GM18870 (cell line): ENCODE measurements around the gene LRRN2.
"Not testable (repeated sequence)": the region's sequence is repeated elsewhere in the genome, so short reads cannot be mapped to it uniquely, and the experiment has no call there.

ENCODE experiments used
- ATAC-seq: cut with Tn5 transposase; IDR thresholded peaks from one replicate; pipeline ENCODE4 v1.9.1; 2021; ENCODE audit warnings: moderate library complexity; ENCODE audit not compliant: unreplicated experiment

Gene LRRN2

GRCh38 chr1:204577794-204578478 lies 107.6 kb downstream of the LRRN2 start:
- no peak for ATAC-seq

- ATAC-seq: no peak
Observed at GRCh38 chr1:204576422-204576821, 109.1 kb downstream of the LRRN2 start.

- no peak for ATAC-seq
Observed at GRCh38 chr1:204575221-204576190, 110.0 kb downstream of the LRRN2 start.

- no peak for ATAC-seq
Observed at GRCh38 chr1:204574865-204575163, 110.7 kb downstream of the LRRN2 start.

- ATAC-seq: no peak
Observed at GRCh38 chr1:204574016-204574864, 111.3 kb downstream of the LRRN2 start.

- no peak for ATAC-seq
Observed at GRCh38 chr1:204572923-204573922, 112.3 kb downstream of the LRRN2 start.

- no peak for ATAC-seq
Observed at GRCh38 chr1:204571631-204572030, 113.9 kb downstream of the LRRN2 start.

- no peak for ATAC-seq
Observed at GRCh38 chr1:204571128-204571527, 114.4 kb downstream of the LRRN2 start.

- ATAC-seq: not testable (repeated sequence)
Observed at GRCh38 chr1:204570021-204570420, 115.5 kb downstream of the LRRN2 start.

GRCh38 chr1:204569478-204569877 lies 116.1 kb downstream of the LRRN2 start:
- ATAC-seq: no peak

GRCh38 chr1:204568576-204569315 lies 116.8 kb downstream of the LRRN2 start:
- no peak for ATAC-seq
